AML-193 (cell line): ENCODE results near the gene DLL1.

Experiments
- DNase-seq, 2 experiments: peaks; one replicate each; lab custom pipeline; 2025; lab: John Stamatoyannopoulos, UW

The DLL1 gene

GRCh38 chr6:170294813-170295509 lies 4.1 kb upstream of the DLL1 start:
- no peak for DNase-seq

- DNase-seq, result no peak
Observed at GRCh38 chr6:170294298-170294730, 3.4 kb upstream of the DLL1 start.

GRCh38 chr6:170293341-170294231 lies 2.7 kb upstream of the DLL1 start:
- DNase-seq, result no peak

- peak in 1 of 2 experiments; percentile 20 for DNase-seq
Observed at GRCh38 chr6:170292407-170293158, 1.7 kb upstream of the DLL1 start.

- no peak for DNase-seq
Observed at GRCh38 chr6:170292111-170292406, 1.2 kb upstream of the DLL1 start.

GRCh38 chr6:170291271-170292110 lies 613 bp upstream of the DLL1 start:
- no peak for DNase-seq

- no peak for DNase-seq
Observed at GRCh38 chr6:170289951-170290295, 955 bp downstream of the DLL1 start.

- no peak for DNase-seq
Observed at GRCh38 chr6:170289180-170289931, 1.5 kb downstream of the DLL1 start.

GRCh38 chr6:170288852-170289179 lies 2.1 kb downstream of the DLL1 start:
- no peak for DNase-seq

- no peak for DNase-seq
Observed at GRCh38 chr6:170288091-170288631, 2.7 kb downstream of the DLL1 start.

GRCh38 chr6:170287371-170287876 lies 3.5 kb downstream of the DLL1 start:
- no peak for DNase-seq

- no peak for DNase-seq
Observed at GRCh38 chr6:170286934-170287265, 4.0 kb downstream of the DLL1 start.

GRCh38 chr6:170286246-170286933 lies 4.5 kb downstream of the DLL1 start:
- no peak for DNase-seq

- no peak for DNase-seq
Observed at GRCh38 chr6:170285482-170285881, 5.4 kb downstream of the DLL1 start.

- DNase-seq, result no peak
Observed at GRCh38 chr6:170284866-170285469, 5.9 kb downstream of the DLL1 start.

- no peak for DNase-seq
Observed at GRCh38 chr6:170284126-170284773, 6.6 kb downstream of the DLL1 start.

GRCh38 chr6:170283212-170284081 lies 7.4 kb downstream of the DLL1 start:
- no peak for DNase-seq

GRCh38 chr6:170282512-170283158 lies 8.2 kb downstream of the DLL1 start:
- no peak for DNase-seq
